Esophagus muscularis mucosa (tissue), 4 donors: Measurements from ENCODE around the gene TSSK1B. TPM values are rescaled to one million over a fixed set of nuclear protein-coding genes. Genes with fewer than 3 reads are reported as not detected.

Experiments
- DNase-seq: peaks from one replicate; pipeline ENCODE4 v3.0.0-alpha.2; 2017; ENCODE audit errors: extremely low spot score
- H3K27ac ChIP-seq, 4 donors: fragments of 200-600 bp; sonication (generic); replicated peaks in 1 of 4; 1 replicate in 3 of 4; 2 replicates in 1 of 4; pipeline ENCODE4 v1.5.1; 2016 to 2019; ENCODE audit warnings: mild to moderate bottlenecking in 1 of 4
- H3K27me3 ChIP-seq, 4 donors: fragments of 200-600 bp; sonication (generic); one replicate each; pipeline versions ENCODE4 v1.5.1 to v1.6.0; 2016 to 2019
- H3K36me3 ChIP-seq, 4 donors: fragments of 200-600 bp; sonication (generic); one replicate each; pipeline ENCODE4 v1.5.1; 2016 to 2019
- H3K4me1 ChIP-seq, 4 donors: fragments of 200-600 bp; sonication (generic); one replicate each; pipeline ENCODE4 v1.5.1; 2016 to 2019
- H3K4me3 ChIP-seq, 4 donors: fragments of 200-600 bp; sonication (generic); 1 replicate in 2 of 4; 2 replicates in 2 of 4; pipeline ENCODE4 v1.5.1; 2016 to 2019; ENCODE audit warnings: mild to moderate bottlenecking in 4 of 4, moderate library complexity in 1 of 4
- H3K9me3 ChIP-seq, 4 donors: fragments of 200-600 bp; sonication (generic); 1 replicate in 3 of 4; 2 replicates in 1 of 4; pipeline ENCODE4 v1.5.1; 2016 to 2019
- EP300 ChIP-seq: sonication (generic); formaldehyde crosslinking; IDR thresholded peaks from one replicate; pipeline ENCODE4 v1.6.1; 2017; ENCODE audit warnings: antibody characterized with exemption
- POLR2A ChIP-seq: fragments of 450-650 bp; IDR thresholded peaks from one replicate; pipeline ENCODE4 v1.6.1; 2017; ENCODE audit warnings: antibody characterized with exemption, moderate library complexity, mild to moderate bottlenecking, low read depth
- POLR2AphosphoS5 ChIP-seq, 2 donors: sonication (generic); formaldehyde crosslinking; IDR thresholded peaks; one replicate each; pipeline ENCODE4 v1.6.1; 2017; ENCODE audit warnings: antibody characterized with exemption in 2 of 2
- WGBS: methylation state at CpG from one replicate; pipeline ENCODE4 v1.1.5; 2018; 5-methylcytosine and 5-hydroxymethylcytosine counted together
- intact Hi-C: fragments of 100-400 bp; cut with DNase I; formaldehyde crosslinking; loops from one replicate; pipeline ENCODE4 v1.15.1; 2023
- total RNA-seq, 4 donors: library from RNA; depleted of rRNA; stranded (reverse); fragments of >200 nt; gene quantifications; one replicate each; pipeline versions ENCODE4 v1.1.0 to v1.2.1, GENCODE V29; 2016
- TF ChIP-seq, protein P1 (sequence below), 3 experiments: fragments of 200-600 bp in 2 of 3; fragments of 450-650 bp in 1 of 3; sonication (generic) in 2 of 3; IDR thresholded peaks; one replicate each; pipeline ENCODE4 v1.5.1; 2017 to 2019; ENCODE audit warnings: antibody characterized with exemption in 3 of 3, mild to moderate bottlenecking in 2 of 3, moderate library complexity in 1 of 3

Gene TSSK1B
- total RNA-seq, 4 donors from 2014 or later, result under 0.01 TPM; not detected in 3

DNA sequence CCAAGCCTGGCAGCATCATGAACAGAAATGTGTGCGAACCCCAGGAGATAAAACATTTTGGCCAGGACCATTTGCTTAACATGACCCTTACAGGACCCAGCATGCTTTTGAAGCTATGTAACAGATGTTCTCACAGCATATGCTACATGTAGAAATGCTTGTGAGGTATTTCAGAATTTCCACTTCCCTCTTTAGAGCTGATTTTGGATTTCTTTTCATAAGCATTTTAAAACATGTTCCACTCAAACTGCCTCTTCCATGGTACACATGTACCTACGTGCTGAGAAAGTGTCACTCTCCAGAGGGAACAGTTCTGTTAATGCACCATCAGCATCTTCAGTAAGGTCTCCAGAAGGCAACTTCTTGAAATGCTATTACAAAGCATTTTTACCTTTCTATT is 15.7 kb upstream of the TSSK1B start:
- no peak overlapping the region for H3K27ac ChIP-seq
- no peaks in the 10 kb centered on the region for H3K27me3 ChIP-seq
- 75% methylated on average over 2 of the region's 2 CpGs for WGBS
- H3K36me3 ChIP-seq, result no peaks in the 10 kb centered on the region
- H3K9me3 ChIP-seq, result peaks cover 0 to 4% (median 2%) of the 10 kb centered on the region in 4 donors
- H3K4me3 ChIP-seq, result no peak overlapping the region
- intact Hi-C loops, result no loop called here
- H3K4me1 ChIP-seq, result no peaks in the 10 kb centered on the region
- TF ChIP-seq POLR2AphosphoS5 (IDR thresholded peaks at IDR 0.05) (no peak), POLR2A (no peak), EP300 (no peak)
- TF ChIP-seq, protein P1, sequence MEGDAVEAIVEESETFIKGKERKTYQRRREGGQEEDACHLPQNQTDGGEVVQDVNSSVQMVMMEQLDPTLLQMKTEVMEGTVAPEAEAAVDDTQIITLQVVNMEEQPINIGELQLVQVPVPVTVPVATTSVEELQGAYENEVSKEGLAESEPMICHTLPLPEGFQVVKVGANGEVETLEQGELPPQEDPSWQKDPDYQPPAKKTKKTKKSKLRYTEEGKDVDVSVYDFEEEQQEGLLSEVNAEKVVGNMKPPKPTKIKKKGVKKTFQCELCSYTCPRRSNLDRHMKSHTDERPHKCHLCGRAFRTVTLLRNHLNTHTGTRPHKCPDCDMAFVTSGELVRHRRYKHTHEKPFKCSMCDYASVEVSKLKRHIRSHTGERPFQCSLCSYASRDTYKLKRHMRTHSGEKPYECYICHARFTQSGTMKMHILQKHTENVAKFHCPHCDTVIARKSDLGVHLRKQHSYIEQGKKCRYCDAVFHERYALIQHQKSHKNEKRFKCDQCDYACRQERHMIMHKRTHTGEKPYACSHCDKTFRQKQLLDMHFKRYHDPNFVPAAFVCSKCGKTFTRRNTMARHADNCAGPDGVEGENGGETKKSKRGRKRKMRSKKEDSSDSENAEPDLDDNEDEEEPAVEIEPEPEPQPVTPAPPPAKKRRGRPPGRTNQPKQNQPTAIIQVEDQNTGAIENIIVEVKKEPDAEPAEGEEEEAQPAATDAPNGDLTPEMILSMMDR (IDR thresholded peaks at IDR 0.05), result no peak
- DNase-seq, result no peak

DNA sequence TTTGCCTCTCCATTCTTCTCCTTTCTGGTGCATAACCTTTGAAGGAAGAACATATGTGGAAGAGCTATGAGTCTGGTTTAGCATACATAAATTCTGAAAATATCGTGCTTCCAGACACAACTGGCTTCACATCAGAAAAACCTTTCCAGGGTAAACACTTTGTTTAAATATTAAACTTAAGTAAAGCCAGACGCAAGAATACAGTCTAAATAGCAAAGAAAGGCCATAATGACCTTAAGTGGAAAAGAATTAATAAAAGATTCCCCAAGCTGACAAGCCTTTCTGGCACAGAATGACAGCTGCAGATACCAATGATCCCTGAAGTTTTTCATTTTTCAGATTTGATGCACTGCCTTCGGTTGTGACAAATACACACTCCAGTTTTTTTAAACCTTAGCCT is 13.5 kb upstream of the TSSK1B start:
- intact Hi-C loops, result no loop called here
- Histone ChIP-seq H3K4me1 (no peaks in the 10 kb centered on the region), H3K27ac (no peak overlapping the region), H3K9me3 (peaks cover 0 to 5% (median 2%) of the 10 kb centered on the region in 4 donors), H3K36me3 (no peaks in the 10 kb centered on the region), H3K27me3 (no peaks in the 10 kb centered on the region), H3K4me3 (no peak overlapping the region)
- WGBS, result 74% methylated on average over 3 of the region's 3 CpGs
- TF ChIP-seq POLR2A (no peak), EP300 (no peak), POLR2AphosphoS5 (IDR thresholded peaks at IDR 0.05) (no peak)
- TF ChIP-seq, protein P1 (IDR thresholded peaks at IDR 0.05), result no peak
- DNase-seq, result no peak

DNA sequence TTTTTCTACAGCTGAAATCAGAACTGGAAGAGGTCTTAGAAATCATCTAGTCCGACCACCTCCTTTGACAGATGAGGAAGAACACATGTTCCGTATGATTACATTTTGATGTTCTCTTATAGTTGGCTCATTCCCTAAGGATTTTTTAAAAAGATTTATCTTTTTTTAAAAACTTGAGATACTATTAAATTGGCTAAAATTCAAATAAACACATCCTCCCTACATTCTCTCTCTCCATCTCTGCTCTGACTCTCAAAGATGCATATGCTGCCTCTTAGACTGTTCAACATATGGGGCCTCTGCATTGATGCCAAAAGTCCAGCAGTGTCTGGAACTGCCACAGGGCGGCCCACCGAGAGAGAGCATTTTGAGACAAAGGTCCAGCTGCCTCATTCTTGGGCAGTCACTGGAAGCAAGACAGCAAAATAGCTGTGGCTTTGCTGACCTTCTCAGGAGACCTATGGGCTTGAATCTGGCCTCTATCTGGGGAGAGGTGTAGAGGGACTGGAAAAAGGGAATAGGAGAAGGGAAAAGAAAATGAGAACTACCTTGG is 12.8 kb upstream of the TSSK1B start:
- TF ChIP-seq POLR2AphosphoS5 (IDR thresholded peaks at IDR 0.05) (no peak), EP300 (no peak), POLR2A (no peak)
- TF ChIP-seq, protein P1 (IDR thresholded peaks at IDR 0.05), result no peak
- Histone ChIP-seq H3K4me3 (no peak overlapping the region), H3K27ac (no peak overlapping the region), H3K36me3 (no peaks in the 10 kb centered on the region), H3K27me3 (no peaks in the 10 kb centered on the region), H3K9me3 (peaks cover 0 to 5% (median 2%) of the 10 kb centered on the region in 4 donors), H3K4me1 (no peaks in the 10 kb centered on the region)
- DNase-seq, result no peak
- 56% methylated on average over 4 of the region's 4 CpGs for WGBS
- intact Hi-C loops, result no loop called here

DNA sequence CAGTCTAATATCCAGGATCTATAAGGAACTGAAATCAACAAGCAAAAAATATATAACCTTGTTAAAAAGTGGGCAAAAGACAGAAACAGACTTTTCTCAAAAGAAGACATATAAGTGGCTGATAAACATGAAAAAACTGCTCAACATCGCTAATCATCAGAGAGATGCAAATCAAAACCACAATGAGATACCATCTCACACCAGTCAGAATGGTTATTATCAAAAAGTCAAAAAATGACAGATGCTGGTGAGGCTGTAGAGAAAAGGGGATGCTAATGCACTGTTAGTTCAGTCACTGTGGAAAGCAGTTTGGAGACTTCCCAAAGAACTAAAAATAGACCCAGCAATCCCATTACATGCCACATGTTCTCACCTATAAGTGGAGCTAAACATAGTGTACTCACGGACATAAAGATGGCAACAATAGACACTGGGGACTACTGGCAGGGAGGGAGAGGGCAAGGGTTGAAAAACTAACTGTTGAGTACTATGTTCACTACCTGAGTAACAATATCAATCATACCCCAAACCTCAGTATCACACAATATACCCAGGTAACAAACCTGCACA is 11.7 kb upstream of the TSSK1B start:
- intact Hi-C loops, result no loop called here
- Histone ChIP-seq H3K4me3 (no peak overlapping the region), H3K4me1 (no peaks in the 10 kb centered on the region), H3K9me3 (peaks cover 0 to 5% (median 2%) of the 10 kb centered on the region in 4 donors), H3K27ac (no peak overlapping the region), H3K36me3 (no peaks in the 10 kb centered on the region), H3K27me3 (no peaks in the 10 kb centered on the region)
- TF ChIP-seq POLR2AphosphoS5 (IDR thresholded peaks at IDR 0.05) (no peak), EP300 (no peak), POLR2A (no peak)
- TF ChIP-seq, protein P1 (IDR thresholded peaks at IDR 0.05), result no peak
- WGBS, result 63% methylated on average over 2 of the region's 2 CpGs
- no peak for DNase-seq

DNA sequence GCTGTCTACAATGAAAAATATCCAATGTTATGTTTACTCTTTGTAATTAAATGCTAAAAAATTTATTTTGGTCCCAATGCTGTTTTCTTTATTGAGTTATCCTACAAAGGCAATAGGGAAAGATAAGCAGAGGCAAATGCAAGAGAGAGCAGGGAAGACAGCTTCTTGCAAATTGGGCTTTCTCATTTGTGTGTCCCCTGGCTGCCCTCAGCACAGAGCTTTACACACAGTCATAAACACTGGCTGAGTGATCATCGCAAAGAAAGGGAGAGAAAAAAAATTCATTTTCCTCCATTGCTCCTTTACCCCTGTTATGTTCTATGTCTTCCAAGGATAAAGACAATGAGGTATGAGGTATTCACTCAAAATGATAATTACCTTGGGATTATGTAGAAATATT is 2.3 kb upstream of the TSSK1B start:
- TF ChIP-seq, protein P1 (IDR thresholded peaks at IDR 0.05), result no peak
- TF ChIP-seq EP300 (no peak), POLR2A (no peak), POLR2AphosphoS5 (IDR thresholded peaks at IDR 0.05) (no peak)
- Histone ChIP-seq H3K4me3 (no peak overlapping the region), H3K9me3 (no peaks in the 10 kb centered on the region), H3K27ac (no peak overlapping the region), H3K27me3 (no peaks in the 10 kb centered on the region), H3K4me1 (peaks cover 0 to 9% (median 1%) of the 10 kb centered on the region in 4 donors), H3K36me3 (no peaks in the 10 kb centered on the region)
- intact Hi-C loops, result no loop called here
- no peak for DNase-seq
- 62% methylated on average over 1 of the region's 1 CpG for WGBS
